Epithelial cell of proximal tubule (primary cell): Measurements from ENCODE around the gene SLC35E4. TPM values are rescaled to one million over a fixed set of nuclear protein-coding genes. Genes with fewer than 3 reads are reported as not detected.

ENCODE experiments used
- DNase-seq: peaks from one replicate; pipeline ENCODE4 v3.0.0-alpha.2; 2011; ENCODE audit warnings: low read depth
- H3K4me3 ChIP-seq: 2 replicates; pipeline ENCODE4 v1.5.1; 2011; ENCODE audit warnings: low read depth, mild to moderate bottlenecking, low read length
- total RNA-seq: library from RNA; depleted of rRNA; stranded (reverse); fragments of >200 nt; gene quantifications from 2 replicates; pipeline ENCODE4 v1.2.3, GENCODE V29; 2015
- TF ChIP-seq, protein P1 (sequence below): conservative IDR thresholded peaks from 2 replicates; pipeline ENCODE4 v1.5.1; 2012; ENCODE audit warnings: low read depth, mild to moderate bottlenecking, low read length

The SLC35E4 gene
- total RNA-seq, 1 donor from 2014 or later: 10.7 TPM

- TF ChIP-seq, protein P1, sequence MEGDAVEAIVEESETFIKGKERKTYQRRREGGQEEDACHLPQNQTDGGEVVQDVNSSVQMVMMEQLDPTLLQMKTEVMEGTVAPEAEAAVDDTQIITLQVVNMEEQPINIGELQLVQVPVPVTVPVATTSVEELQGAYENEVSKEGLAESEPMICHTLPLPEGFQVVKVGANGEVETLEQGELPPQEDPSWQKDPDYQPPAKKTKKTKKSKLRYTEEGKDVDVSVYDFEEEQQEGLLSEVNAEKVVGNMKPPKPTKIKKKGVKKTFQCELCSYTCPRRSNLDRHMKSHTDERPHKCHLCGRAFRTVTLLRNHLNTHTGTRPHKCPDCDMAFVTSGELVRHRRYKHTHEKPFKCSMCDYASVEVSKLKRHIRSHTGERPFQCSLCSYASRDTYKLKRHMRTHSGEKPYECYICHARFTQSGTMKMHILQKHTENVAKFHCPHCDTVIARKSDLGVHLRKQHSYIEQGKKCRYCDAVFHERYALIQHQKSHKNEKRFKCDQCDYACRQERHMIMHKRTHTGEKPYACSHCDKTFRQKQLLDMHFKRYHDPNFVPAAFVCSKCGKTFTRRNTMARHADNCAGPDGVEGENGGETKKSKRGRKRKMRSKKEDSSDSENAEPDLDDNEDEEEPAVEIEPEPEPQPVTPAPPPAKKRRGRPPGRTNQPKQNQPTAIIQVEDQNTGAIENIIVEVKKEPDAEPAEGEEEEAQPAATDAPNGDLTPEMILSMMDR: peak; percentile 90
- no peak for DNase-seq
- peak overlapping the region; percentile 66 for H3K4me3 ChIP-seq
Observed at GRCh38 chr22:30605449-30606110, 30.0 kb upstream of the SLC35E4 start.

DNA sequence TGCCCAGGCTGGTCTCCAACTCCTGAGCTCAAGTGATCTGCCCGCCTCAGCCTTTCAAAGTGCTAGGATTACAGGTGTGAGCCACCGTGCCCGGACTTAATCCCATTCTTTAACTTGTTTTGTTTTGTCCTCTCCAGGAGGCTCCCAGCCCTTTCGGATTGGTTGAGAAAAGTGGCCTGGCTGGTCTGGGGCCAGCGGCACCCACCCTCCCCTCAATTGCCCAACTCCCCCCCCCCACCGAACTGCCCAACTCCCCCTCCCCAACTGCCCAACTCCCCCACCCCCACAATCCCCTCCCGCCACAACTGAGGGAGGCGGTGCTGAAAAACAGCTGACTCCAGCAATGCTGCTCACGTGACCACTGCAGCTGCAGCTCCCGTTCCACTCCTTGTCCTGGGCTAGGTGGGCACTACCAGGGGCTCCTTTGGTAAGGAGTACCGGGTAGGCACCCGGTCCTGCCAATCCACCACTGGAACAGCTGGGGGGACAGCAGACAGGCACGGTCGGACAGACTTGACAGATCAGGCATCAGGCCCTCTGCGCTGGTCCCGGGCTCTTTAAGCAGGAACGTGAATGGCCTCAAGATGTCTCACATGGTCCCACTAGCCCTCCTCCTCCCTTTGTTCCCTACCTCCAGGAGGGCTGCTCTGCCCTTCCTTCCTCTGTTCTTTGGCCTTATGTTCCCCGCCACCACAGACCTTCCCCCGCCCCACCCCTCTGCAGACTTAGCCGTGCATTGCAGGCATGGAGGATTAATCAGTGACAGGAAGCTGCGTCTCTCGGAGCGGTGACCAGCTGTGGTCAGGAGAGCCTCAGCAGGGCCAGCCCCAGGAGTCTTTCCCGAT is 28.9 kb upstream of the SLC35E4 start, which contains the start of gene TCN2:
Gene TCN2 (plus strand): TSS at position 720 of the 845 bp plus-strand sequence. CDS start 158 bp downstream, outside the sequence.
- TF ChIP-seq, protein P1: no peak
- H3K4me3 ChIP-seq: peak within 1 kb of the TSS; percentile 66
- peak; percentile 74 for DNase-seq

DNA sequence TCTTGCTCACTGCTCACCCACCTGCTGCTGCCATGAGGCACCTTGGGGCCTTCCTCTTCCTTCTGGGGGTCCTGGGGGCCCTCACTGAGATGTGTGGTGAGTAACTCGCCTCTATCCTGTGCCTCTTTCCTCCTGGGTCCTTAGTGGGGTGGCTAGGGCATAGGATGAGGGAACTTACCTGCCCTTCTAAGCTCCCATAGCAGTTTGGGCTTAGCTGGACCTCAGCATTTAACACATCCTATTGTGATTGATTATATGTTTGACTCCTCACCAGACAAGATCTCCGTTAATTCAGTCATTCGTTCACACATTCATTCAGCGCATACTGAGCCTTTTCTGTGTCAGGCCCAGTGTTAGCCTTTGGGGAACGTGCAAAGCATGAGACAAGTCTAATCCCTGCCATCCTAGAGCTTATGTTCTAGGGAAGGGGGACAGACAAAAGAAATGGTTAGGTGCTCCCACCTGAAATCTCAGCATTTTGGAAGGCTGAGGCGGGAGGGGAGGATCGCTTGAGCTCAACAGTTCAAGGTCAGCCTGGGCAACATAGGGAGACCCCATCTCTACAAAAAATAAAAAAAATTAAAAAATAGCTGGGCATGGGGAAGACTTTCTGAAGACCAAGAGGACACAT is 28.2 kb upstream of the SLC35E4 start:
- DNase-seq: no peak
- TF ChIP-seq, protein P1: no peak
- peak overlapping the region; percentile 66 for H3K4me3 ChIP-seq

- TF ChIP-seq, protein P1: no peak
- H3K4me3 ChIP-seq: peak overlapping the region; percentile 66
- no peak for DNase-seq
Observed at GRCh38 chr22:30607939-30608338, 27.6 kb upstream of the SLC35E4 start.

- TF ChIP-seq, protein P1: no peak
- peak; percentile 71 for DNase-seq
Observed at GRCh38 chr22:30609260-30610185, 26.1 kb upstream of the SLC35E4 start.

DNA sequence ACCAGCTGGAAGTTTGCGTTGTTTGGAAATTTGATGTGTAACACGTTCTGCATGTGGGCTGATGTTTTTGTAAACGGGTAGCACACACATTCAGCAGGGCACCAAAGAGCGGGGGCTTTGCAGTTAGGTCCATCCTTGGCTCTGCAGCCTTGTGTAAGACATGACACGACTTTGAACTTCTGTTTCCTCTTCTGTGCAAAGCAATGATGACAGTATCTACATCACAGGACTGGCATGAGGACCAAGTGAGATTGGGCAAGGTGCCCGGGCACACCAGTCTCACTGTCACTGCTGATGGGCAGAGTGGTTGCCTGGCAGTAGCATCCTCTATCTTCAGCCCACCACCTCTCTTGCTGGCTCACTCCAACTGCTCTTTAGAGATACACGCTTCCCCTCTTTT is 25.3 kb upstream of the SLC35E4 start:
- H3K4me3 ChIP-seq: no peak overlapping the region
- DNase-seq: no peak
- TF ChIP-seq, protein P1: no peak

More at GRCh38 chr22:30609260-30610185, 26.1 kb upstream of the SLC35E4 start:
- peak overlapping the region; percentile 66 for H3K4me3 ChIP-seq
